T-helper 1 cell treated with Interleukin-12 subunit alpha and Interleukin-12 subunit beta and Interleukin-4 antibody, amounts not matched to agents 30 μg/mL and 1 μg/mL, for 36 hours (primary cell): ENCODE results near the gene NOP16.
A peak's percentile ranks its signal among the peaks of the same experiment; 100 is the strongest.

ENCODE experiments used
- H3K27ac Mint-ChIP-seq: one replicate; pipeline ENCODE4 v1.8.0; 2021; ENCODE audit warnings: mild to moderate bottlenecking, mixed read lengths
- H3K27me3 Mint-ChIP-seq: one replicate; pipeline ENCODE4 v1.8.0; 2021; ENCODE audit warnings: low read depth, mixed read lengths
- H3K36me3 Mint-ChIP-seq: one replicate; pipeline ENCODE4 v1.8.0; 2021; ENCODE audit warnings: low read depth, mixed read lengths
- H3K4me1 Mint-ChIP-seq: one replicate; pipeline ENCODE4 v1.8.0; 2021; ENCODE audit warnings: low read depth, mixed read lengths
- H3K4me3 Mint-ChIP-seq: one replicate; pipeline ENCODE4 v1.8.0; 2021; ENCODE audit warnings: mild to moderate bottlenecking, moderate library complexity, mixed read lengths
- H3K9me3 Mint-ChIP-seq: one replicate; pipeline ENCODE4 v1.8.0; 2021; ENCODE audit warnings: mixed read lengths

Gene NOP16

DNA sequence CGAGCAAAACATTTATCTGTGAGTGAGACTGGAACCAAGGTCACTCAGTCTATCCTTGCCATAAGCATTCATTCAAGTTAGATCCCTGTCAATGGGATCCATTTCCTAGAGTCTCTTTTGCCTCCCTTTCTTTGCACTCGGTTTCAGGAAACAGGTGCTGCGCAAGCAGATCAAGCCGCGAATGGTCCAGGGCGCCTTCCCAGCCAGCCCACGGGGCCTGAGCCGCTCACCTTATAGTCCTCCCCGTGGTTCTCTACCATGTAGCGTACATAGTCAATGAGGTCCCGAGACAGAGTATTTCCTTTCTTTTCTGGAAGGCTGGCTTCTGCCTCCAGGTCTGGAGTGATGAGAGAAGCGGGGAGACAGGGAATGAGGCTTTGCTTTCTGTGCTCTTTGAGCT is 3.4 kb downstream of the NOP16 start:
- no peak overlapping the region for H3K27ac Mint-ChIP-seq
- no peak overlapping the region for H3K4me3 Mint-ChIP-seq

DNA sequence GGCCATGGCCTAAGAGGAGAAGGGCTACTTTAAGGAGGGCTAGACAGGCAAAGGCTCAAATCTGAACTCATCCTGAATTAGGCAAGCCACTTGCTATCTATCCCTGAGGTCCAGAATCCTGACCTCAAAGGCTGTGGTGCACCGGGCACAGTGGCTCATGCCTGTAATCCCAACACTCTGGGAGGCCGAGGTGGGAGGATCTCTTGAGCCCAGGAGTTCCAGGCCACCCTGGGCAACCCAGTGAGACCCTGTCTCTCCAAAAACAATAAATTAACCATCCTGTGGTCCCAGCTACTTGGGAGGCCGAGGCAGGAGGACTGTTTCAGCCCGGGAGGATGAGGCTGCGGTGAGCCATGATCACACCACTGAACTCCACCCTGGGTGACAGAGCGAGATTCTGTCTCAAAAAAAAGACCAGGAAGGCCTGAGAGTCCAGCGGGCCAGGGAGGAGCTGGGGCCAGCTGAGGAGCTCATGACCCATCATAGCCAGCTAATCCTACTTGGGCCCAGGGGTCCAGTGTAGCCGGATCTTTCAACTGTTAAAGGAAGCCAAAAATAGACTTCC is 4.0 kb downstream of the NOP16 start:
- H3K4me1 Mint-ChIP-seq, result peaks cover 19% of the 10 kb centered on the region
- H3K36me3 Mint-ChIP-seq, result peaks cover 32% of the 10 kb centered on the region
- no peak overlapping the region for H3K27ac Mint-ChIP-seq
- no peaks in the 10 kb centered on the region for H3K27me3 Mint-ChIP-seq
- H3K9me3 Mint-ChIP-seq, result no peaks in the 10 kb centered on the region
- H3K4me3 Mint-ChIP-seq, result no peak overlapping the region

More for the DNA sequence above, 3.4 kb downstream of the NOP16 start:
- peaks cover 22% of the 10 kb centered on the region for H3K4me1 Mint-ChIP-seq
- peaks cover 28% of the 10 kb centered on the region for H3K36me3 Mint-ChIP-seq
- no peaks in the 10 kb centered on the region for H3K9me3 Mint-ChIP-seq
- H3K27me3 Mint-ChIP-seq, result no peaks in the 10 kb centered on the region

DNA sequence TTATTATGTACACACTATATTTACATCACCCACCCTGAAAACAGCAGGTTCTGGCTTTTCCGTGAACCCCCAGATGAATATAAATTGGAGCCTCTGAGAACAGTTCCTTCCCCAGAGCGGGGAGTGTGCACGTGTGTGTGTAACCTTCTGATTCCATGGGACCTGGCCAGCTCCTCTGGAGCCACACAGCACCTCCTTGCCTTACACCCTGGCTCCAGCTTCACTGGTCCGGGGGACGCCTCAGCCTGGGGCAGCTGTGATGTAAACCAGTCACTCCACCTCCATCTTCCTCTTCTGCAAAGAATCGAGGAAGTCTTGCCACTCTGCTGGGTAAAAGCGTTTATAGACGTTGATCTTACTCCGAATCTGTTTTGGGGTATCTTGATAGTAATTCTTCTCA is 4.4 kb downstream of the NOP16 start:
- no peak overlapping the region for H3K4me3 Mint-ChIP-seq
- H3K4me1 Mint-ChIP-seq, result peaks cover 19% of the 10 kb centered on the region
- no peaks in the 10 kb centered on the region for H3K27me3 Mint-ChIP-seq
- peaks cover 32% of the 10 kb centered on the region for H3K36me3 Mint-ChIP-seq
- H3K9me3 Mint-ChIP-seq, result no peaks in the 10 kb centered on the region
- no peak overlapping the region for H3K27ac Mint-ChIP-seq

DNA sequence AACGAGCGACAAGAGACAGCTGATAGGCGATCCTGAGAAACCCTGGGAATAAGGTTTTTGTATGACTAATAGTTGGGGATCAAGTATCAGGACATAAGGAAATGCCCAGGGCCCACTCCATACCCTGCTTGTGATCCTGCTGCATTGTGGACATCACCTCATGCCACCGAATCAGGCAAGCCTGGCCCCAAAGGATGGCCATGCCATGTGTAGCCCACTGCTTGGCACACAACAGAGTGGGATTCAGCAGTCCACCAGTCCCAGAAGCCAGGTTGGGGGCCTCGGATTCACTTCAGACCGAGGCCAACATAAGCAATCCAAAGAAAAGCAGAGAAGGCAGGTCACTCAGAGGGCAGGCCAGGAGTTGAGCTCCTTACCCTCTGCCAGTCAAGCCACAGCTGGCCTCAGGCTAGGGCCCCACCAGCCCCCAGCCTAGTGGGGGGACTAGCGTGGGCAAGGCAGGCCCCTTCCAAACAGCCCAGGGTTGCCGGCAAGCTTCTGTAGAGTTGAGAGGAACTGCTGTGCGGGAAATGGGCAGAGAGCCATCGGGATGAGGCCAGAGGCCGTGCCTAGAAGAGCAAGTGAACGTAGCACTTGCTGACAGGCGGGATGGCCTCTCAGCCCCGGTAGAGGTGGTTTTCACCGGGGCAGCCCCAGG is 5.0 kb downstream of the NOP16 start:
- Mint-ChIP-seq H3K27me3 (no peaks in the 10 kb centered on the region), H3K4me3 (no peak overlapping the region), H3K9me3 (no peaks in the 10 kb centered on the region), H3K4me1 (peaks cover 19% of the 10 kb centered on the region), H3K27ac (no peak overlapping the region), H3K36me3 (peaks cover 32% of the 10 kb centered on the region)

DNA sequence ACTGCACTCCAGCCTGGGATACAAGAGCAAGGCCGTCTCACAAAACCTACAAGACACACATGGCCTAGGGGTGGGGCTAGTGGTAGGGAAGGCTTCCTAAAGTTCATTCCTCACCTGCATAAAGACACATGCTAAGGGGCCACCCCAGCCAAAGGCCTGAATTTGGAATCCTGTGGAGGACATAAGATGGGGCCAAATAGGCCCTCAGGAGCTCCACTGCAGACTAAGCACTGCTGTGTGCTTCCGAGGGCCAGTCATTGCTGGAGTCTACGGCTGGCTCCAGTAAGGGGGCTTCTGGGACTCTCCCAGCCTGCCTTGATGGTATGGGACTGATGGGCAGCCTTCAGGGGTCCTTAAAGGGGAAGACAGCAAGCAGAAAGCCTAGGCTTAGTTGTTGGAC is 5.7 kb downstream of the NOP16 start:
- H3K4me1 Mint-ChIP-seq, result peaks cover 19% of the 10 kb centered on the region
- H3K4me3 Mint-ChIP-seq, result no peak overlapping the region
- no peaks in the 10 kb centered on the region for H3K27me3 Mint-ChIP-seq
- no peaks in the 10 kb centered on the region for H3K9me3 Mint-ChIP-seq
- H3K27ac Mint-ChIP-seq, result no peak overlapping the region
- H3K36me3 Mint-ChIP-seq, result peaks cover 30% of the 10 kb centered on the region

DNA sequence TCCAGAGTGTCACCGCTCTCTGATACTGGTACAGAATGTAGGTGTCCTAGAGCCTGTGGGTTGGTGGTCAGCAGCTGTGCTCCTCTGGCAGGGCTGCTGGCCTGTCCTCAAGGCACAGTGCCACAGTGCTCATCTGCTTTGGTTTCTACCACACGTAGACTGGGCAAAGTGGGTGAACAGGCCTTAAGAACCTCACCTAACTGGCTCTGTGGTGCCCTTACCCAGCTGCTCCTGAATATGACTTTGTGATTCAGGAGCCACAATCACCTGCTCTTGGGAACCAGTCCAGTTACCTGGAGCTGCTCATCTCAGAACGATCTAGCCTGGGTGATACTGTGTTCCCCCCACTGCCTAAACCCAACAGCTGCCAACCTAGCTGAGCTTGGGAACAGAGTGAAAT is 6.4 kb downstream of the NOP16 start:
- no peaks in the 10 kb centered on the region for H3K27me3 Mint-ChIP-seq
- H3K4me3 Mint-ChIP-seq, result no peak overlapping the region
- H3K4me1 Mint-ChIP-seq, result peaks cover 11% of the 10 kb centered on the region
- no peak overlapping the region for H3K27ac Mint-ChIP-seq
- H3K36me3 Mint-ChIP-seq, result peaks cover 29% of the 10 kb centered on the region
- H3K9me3 Mint-ChIP-seq, result no peaks in the 10 kb centered on the region

DNA sequence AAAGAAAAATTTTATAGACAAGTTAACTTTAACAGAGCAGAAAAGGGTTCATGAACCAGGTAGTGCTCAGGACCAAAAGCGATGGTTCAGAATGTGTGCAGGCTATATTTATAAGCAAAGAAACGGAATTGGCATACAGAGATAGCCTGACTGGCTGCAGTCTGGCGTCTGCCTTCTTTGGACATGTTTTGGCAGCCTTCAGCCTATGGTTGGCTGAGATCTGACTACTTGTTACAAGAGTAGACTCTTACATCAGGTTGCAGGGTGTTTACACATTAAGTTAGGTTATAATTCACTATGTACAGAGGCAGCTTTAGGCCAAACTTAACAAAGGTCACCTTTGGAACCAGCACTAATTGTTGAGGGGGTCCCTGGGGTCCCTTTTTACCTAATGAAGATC is 7.0 kb downstream of the NOP16 start:
- Mint-ChIP-seq H3K4me3 (no peak overlapping the region), H3K9me3 (no peaks in the 10 kb centered on the region), H3K36me3 (peaks cover 27% of the 10 kb centered on the region), H3K4me1 (peaks cover 7% of the 10 kb centered on the region), H3K27ac (no peak overlapping the region), H3K27me3 (no peaks in the 10 kb centered on the region)

DNA sequence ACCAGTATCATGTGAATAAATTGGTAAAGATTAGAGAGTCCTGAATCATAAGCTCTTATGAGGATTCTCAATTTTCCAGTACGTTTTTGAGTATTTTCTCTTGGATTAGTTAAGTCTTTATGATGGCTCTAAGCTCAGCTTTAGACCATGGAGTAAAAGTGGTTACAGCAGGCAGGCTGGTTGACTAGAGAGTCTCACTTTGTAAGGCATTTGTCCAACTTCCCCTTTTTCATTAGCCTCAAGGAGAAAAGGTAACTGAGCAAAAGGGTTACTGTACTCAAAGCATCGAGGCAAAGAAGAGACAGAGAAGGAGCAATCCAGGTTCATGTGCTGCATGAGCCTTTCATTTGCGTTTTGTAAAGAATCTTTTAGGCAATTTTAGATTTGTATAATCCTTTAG is 8.5 kb downstream of the NOP16 start:
- no peak overlapping the region for H3K27ac Mint-ChIP-seq
- no peaks in the 10 kb centered on the region for H3K27me3 Mint-ChIP-seq
- H3K9me3 Mint-ChIP-seq, result no peaks in the 10 kb centered on the region
- H3K4me3 Mint-ChIP-seq, result no peak overlapping the region
- peaks cover 21% of the 10 kb centered on the region for H3K36me3 Mint-ChIP-seq
- H3K4me1 Mint-ChIP-seq, result no peaks in the 10 kb centered on the region

DNA sequence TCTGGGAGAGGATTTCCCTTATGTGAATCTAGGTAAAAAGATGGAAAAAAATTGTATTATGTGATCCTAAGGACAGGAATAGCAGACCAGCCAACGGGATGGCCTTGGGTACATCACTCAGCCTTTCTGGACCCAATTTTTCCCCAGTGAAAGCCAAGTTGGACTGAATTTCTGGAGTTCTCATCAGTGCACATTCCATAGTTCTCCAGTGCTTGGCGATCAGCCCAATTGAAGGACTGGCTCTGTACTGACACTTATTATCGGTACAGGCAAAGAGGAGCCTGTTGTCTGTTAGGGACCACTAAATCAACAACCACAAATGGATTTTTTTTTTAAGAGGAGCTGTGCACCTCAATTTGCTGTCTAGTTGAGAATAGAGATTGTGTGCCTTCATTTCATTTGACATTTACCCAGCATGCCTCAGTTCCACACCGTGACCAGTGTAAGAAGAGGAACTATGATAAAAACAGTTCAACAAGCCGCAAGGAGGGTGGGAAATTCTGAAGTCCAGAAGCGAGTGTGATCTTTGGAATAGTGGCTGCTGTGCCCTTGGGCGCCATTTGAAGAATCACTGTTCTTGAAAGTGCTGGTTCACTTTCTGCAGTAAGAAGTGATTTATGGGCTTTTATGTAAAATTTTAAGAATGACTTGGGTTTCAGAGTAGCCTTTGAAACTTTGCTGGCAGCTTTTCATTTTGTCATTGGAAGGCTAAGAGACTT is 15.1 kb downstream of the NOP16 start:
- Mint-ChIP-seq H3K9me3 (no peaks in the 10 kb centered on the region), H3K27ac (no peak overlapping the region), H3K27me3 (no peaks in the 10 kb centered on the region), H3K4me3 (no peak overlapping the region), H3K36me3 (peaks cover 8% of the 10 kb centered on the region), H3K4me1 (no peaks in the 10 kb centered on the region)

DNA sequence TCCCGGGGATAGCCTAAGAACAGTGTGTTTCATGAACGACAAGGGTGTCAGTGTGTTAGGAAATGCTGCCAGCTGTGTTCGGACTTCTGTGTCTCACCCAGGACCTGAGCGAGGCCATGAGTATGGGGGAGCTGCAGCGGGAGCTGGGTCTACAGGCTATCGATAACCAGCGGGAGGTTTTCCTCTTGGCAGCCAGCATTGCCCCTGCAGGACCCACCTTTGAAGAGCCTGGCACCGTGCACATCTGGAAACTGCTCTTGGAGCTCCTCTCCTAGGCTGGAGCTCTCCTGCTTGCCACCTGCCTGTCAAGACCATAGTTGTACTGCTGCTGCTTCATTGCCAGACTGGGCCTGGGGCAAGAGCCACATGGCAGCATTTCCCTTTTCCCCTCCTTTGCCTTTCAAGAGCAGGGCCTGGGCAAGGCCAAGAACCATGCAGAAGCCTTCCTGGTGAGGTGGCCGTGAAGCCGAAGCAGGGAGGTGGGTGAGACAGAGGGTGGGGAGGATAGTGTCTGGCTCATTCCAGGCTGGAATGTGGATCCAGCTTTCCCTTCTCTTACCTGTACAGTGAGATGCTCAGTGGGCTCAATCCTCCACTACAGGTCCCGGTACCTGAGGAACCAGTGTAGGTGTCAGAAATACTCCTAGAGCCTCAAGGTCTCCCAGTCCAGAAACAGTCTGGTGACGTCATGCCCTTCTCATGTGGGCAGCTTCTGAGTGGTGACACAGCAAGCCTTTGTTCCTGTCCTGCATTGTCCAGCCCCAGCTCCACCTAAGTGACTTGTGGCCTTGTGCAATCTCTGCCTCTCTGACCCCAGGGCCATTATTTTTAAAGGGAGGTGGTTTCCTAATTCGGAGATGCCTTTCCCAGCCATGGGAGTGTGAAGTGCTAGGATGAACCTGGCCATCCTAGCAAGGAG is 16.5 kb downstream of the NOP16 start:
- Mint-ChIP-seq H3K36me3 (peaks cover 19% of the 10 kb centered on the region), H3K4me1 (peaks cover 9% of the 10 kb centered on the region), H3K9me3 (no peaks in the 10 kb centered on the region), H3K27me3 (no peaks in the 10 kb centered on the region), H3K4me3 (no peak overlapping the region), H3K27ac (no peak overlapping the region)

DNA sequence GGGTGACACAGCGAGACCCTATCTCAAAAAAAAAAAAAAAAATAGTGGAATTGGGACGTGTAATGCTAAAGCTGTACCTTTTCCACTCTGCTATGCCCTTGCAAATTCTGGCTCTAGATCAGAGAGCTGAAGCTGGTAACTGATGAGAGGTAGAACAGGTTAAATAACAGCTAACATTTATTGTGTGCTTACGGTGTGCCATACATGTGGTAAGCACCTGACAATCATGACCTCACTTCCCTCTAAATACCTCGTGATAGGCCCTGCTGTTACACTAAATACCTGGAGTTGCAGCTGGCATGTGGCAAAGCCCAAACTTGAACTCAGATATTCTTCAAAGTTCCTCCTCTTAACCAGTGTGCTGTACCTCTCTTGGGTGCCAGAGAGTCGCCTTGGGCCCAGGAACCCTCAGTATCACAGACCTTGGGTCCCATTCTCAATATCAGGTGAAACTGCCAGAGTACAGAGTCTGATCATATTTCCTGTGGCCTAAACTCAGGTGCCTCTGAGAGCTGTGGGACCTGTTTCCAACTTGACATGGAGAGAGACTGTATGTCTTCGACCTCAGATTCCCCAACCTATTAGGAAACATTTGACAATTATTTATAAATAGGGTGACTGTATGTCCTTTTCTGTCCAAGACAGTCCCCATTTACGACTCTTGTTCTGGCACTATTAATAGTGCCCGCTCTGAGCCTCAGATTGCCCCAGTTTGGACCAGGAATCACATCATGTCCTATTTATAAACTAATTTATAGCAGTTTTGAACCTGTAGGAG is 18.3 kb downstream of the NOP16 start:
- H3K4me3 Mint-ChIP-seq, result no peak overlapping the region
- peaks cover 15% of the 10 kb centered on the region for H3K36me3 Mint-ChIP-seq
- H3K27ac Mint-ChIP-seq, result no peak overlapping the region
- H3K9me3 Mint-ChIP-seq, result no peaks in the 10 kb centered on the region
- H3K4me1 Mint-ChIP-seq, result peaks cover 9% of the 10 kb centered on the region
- no peaks in the 10 kb centered on the region for H3K27me3 Mint-ChIP-seq

DNA sequence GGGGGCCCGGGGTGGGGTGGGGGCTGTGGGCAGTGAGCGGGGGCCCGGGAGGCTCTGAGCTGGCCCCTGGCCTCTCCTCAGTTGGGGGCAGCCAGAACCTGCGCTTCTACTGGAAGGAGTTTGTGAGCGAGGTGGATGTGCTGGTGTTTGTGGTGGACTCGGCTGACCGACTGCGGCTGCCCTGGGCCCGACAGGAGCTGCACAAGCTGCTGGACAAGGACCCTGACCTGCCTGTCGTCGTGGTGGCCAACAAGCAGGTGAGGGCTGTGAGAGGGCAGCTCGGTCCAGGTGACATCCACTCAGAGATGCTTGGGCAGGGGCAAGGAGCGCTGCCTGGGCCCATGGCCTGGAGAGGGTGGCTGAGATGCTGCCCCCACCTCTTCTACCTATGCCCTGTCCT is 19.7 kb downstream of the NOP16 start:
- Mint-ChIP-seq H3K4me3 (no peak overlapping the region), H3K9me3 (no peaks in the 10 kb centered on the region), H3K4me1 (peaks cover 12% of the 10 kb centered on the region), H3K27ac (no peak overlapping the region), H3K36me3 (peaks cover 15% of the 10 kb centered on the region), H3K27me3 (no peaks in the 10 kb centered on the region)

DNA sequence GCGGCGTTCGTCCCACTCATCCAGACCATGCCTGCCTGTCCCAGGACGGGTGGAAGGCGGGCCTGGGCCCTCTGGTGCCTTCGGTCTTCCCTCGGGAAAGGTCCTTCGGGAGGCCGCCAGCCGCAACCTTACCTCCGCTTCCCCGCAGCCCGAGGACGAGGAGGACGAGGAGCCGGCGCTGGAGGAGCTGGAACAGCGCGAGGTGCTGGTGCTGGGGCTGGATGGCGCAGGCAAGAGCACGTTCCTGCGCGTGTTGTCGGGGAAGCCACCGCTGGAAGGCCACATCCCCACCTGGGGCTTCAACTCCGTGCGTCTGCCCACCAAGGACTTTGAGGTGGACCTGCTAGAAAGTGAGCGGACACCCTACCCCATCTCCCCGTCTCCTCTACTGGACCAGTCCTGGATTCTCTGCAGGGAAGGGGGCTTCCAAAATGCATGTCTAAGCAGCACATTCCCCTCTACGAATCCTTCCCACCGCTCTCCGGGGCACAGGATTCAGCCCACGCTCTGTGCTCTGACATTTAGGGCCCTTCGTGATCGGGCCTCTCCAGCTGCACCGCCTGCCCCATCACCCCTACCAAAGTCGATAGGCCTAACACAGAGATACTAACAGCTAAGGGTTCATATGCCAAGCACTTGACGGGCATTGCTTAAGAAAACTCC is 22.0 kb downstream of the NOP16 start:
- peaks cover 13% of the 10 kb centered on the region for H3K36me3 Mint-ChIP-seq
- H3K27me3 Mint-ChIP-seq, result no peaks in the 10 kb centered on the region
- H3K9me3 Mint-ChIP-seq, result no peaks in the 10 kb centered on the region
- H3K4me1 Mint-ChIP-seq, result peaks cover 24% of the 10 kb centered on the region
- H3K4me3 Mint-ChIP-seq, result peak overlapping the region; percentile 75
- H3K27ac Mint-ChIP-seq, result peak overlapping the region; percentile 72
